Keratinocyte (primary cell): ENCODE measurements around the gene ASF1B.

Source experiments
- EZH2 ChIP-seq: IDR thresholded peaks from one replicate; pipeline ENCODE4 v1.6.1; 2012; ENCODE audit warnings: inconsistent platforms, mild to moderate bottlenecking, low read length, moderate library complexity
- TF ChIP-seq, protein P1 (sequence below), 3 experiments: IDR thresholded peaks in 1 of 3; conservative IDR thresholded peaks in 1 of 3; optimal IDR thresholded peaks in 1 of 3; 2 replicates in 2 of 3; 3 replicates in 1 of 3; pipeline versions ENCODE3 to v1.5.1; 2011; ENCODE audit warnings: low read length in 3 of 3, mild to moderate bottlenecking in 3 of 3, moderate library complexity in 2 of 3, control low read depth in 1 of 3, inconsistent platforms in 1 of 3; ENCODE audit not compliant: insufficient read depth in 2 of 3; ENCODE audit errors: extremely low read depth in 1 of 3

DNA sequence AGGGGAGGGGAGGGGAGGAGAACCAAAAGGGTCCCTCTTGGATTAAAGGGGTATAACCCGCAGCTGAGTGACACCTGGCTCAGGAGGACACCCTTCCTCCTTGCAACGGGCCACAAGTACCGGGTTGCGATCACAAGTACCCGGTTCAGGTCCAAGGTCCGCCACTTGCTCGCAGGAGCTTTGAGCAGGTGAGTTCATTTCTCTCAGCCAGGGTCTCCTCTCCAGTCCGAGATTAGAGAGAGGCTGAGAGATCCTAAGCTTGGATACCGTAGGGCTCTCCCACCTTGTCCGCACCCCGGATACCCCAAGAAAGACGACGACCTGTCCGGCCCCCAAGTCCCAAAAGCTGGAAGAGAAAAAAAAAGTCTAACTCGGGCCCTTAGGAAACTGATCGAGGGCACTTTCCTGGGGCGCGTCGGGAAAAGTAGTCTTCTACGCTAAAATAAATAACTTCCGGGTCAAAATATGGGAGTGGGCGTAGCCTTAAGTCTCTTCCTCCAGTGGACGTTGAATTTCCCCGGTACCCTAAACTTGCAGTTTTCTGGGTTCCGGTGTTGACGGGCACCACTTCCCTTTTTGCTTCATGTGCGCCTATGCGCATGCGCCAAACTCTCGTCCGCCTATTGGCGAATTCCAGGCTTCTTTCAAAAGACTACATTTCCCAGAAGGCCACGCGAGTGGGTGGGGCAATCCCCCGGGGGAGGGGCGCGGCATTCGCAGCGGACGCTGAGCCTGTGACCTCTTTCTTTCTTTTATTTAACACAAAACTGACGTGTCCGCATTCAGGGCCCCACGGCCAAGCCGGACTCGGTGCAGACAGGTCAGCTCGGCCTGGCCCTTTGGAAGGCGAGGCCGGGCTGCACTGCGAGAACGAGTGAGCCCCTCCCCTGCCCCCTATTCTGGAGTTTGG is 55.2 kb downstream of the ASF1B start:
- TF ChIP-seq, protein P1, sequence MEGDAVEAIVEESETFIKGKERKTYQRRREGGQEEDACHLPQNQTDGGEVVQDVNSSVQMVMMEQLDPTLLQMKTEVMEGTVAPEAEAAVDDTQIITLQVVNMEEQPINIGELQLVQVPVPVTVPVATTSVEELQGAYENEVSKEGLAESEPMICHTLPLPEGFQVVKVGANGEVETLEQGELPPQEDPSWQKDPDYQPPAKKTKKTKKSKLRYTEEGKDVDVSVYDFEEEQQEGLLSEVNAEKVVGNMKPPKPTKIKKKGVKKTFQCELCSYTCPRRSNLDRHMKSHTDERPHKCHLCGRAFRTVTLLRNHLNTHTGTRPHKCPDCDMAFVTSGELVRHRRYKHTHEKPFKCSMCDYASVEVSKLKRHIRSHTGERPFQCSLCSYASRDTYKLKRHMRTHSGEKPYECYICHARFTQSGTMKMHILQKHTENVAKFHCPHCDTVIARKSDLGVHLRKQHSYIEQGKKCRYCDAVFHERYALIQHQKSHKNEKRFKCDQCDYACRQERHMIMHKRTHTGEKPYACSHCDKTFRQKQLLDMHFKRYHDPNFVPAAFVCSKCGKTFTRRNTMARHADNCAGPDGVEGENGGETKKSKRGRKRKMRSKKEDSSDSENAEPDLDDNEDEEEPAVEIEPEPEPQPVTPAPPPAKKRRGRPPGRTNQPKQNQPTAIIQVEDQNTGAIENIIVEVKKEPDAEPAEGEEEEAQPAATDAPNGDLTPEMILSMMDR (optimal IDR thresholded peaks at IDR 0.05 in 1 of 3, IDR thresholded peaks at IDR 0.05 in 1 of 3, conservative IDR thresholded peaks at IDR 0.05 in 1 of 3; ENCODE audit: extremely low read depth in 1 of 3, insufficient read depth in 2 of 3, low read length in 3 of 3): no peak
- no peak for TF ChIP-seq EZH2
